ENCODE measurements around the gene EFCAB5.

DNA sequence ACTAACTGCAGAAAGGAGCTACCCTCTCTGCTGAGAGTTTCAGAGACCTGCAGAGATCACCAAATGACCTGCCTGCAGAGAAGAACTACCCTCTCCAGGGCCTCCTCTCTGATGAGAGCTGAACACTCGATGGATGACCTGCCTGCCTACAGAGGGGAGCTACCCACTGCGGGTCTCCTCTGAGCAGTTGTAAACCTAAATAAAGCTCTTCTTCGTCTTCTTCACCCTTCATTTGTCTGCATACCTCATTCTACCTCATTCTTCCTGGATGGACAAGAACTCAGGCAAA lies 35.6 kb upstream of the EFCAB5 start:
- TF ChIP-seq POLR2A (IDR thresholded peaks at IDR 0.05; ENCODE audit: low read length), result no peak
- no peak for TF ChIP-seq GATA1 (IDR thresholded peaks at IDR 0.05; ENCODE audit: low read depth, low read length)

Measured in erythroblast (primary cell).